ENCODE data around the gene SLC37A2.

The SLC37A2 gene

DNA sequence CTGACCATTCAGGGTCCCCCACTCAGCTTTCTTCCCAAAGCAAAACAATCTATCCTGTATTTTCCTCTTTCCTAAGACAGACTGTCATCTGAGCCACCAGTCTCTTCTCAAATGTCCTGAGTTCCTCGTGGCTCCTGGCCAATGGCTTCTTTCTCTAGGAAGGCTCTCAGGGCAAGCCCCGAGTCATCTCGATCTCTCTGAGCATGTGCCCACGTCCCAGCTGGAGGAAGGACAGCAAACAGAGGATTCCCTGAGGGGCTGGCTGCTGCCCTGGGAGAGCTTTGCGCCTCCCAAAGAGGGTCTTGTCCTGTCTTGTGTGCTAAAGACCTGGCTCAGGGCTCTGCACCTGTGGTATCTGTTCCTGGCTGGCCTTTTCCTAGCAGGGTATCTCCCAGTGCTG, 8.3 kb downstream of the SLC37A2 start:
- DNase-seq (ENCODE audit: low read depth in 2 of 2), result no peak

DNA sequence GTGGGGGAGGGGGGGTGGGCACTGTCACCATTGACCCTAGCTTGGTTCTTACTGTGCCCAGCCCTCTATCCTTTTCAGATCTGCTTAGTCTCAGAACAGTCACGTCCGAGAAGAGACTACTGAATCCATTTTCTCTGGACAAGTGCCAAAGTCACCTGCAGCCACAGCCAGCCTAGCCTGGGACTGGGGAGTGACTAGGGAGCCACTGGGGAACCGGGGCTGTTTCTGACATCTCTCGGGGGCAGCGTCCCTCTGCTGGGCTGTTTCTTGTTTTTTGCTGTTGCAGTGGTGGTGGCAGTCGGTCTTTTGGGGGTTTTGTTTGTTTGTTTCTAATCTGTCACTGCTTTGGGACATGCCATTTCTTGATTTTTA, 8.7 kb downstream of the SLC37A2 start:
- no peak for DNase-seq (ENCODE audit: low read depth in 2 of 2)

DNA sequence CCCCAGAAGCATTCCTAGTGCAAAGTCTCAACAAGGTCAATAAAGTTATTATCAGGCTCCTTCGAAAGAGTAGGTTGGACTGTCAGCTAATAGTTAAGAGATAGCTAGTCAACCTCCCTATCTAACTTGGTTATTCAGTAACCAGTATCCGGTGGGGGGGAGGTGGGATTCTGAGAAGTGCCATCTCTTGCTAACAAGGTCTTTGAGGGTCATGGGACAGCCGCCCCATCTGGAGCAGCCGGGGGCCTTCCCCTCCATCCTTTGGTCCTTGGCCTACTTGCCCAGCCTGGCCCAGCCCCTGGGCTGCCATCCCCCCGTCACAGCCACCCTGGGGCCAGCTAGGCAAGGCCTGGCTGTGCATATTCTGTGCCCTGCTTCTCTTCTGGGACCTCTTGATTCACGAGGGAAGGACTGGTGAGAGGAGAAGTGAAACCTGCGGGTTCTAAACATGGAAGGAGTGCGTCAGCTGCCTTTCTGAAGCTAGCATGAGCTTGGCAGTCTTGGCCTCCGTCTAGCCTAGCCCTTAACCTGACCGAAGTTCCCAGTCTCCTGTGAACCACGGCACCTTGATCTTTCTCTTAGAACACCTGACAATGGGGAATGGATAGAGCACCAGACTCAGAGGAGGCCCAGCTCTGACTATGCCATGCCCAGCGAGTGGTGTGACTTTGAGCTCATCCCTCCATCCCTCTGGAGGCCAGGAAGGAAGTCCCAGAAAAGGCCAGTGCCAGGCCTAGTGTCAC, 9.3 kb downstream of the SLC37A2 start:
- DNase-seq (ENCODE audit: low read depth in 2 of 2), result no peak

DNA sequence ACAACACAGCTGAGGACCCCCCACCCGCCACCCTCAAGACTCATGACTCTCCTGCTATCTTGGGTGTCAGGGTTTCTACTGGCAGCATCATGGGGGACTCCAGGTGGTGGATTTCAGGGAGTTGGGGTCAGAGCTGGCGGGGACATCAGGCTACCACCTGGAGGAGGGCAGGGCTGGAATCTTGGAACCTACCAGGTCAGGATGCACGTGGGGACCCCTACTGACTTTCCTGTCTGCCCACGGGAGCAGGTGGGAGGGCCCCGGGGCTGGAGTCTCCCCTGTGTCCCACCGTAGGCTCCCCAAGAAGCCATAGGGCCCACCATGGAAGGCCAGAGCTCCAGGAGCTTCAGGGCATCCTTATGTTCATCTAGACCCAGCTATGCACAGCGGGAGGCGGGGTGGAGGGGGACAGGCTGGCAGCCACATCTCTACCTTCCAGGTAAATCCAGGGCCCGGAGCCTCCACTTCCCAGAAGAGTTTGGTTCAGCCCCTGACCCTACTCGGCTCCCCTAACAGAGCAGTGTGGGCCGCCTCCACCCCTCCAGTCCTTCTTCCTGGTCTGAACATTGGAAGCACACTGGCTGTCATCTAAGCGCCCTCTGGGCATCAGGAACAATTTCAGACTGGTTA, 10.0 kb downstream of the SLC37A2 start:
- DNase-seq (ENCODE audit: low read depth in 2 of 2), result no peak

DNA sequence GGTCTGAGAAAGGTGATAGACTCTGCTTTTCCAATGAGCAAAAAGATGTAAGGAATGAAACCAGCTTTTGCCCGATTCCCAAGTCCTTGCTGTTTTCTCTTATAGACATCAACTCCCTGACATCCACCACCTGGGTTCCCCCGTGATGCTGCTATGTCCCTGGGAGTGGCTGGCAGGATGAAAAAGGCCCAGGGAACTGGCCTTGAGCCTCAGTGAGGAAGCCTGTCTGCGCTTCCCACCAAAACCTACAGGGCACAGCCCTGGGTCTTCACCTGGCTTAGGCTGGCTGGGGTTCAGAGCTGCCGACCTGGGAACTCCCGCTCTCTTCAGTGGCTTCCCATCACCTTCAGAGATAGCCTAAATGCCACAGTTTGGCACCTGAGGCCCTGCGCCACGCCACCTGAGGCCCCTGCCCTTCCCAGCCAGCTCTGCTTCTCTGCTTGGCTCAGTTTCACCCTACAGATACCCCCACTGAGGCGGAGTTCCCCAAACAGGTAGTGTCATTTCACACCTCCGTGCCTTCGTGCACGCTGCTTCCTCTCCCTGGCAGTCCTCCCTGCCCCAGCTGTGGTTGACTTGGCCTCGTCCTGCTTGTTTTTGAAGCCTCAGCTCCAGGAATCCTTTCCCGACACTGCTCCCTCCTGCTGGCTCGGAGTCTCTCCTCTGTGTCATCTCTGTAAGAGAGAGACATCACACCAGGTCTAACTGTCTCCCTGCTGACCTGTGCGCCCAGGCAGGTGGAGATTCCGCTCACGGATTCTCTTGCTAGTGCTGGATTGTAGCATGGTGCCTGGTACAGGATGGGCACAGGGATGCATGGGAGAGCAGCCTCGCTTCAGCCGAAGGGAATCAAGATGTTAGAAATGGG, 10.7 kb downstream of the SLC37A2 start:
- no peak for DNase-seq (ENCODE audit: low read depth in 2 of 2)

DNA sequence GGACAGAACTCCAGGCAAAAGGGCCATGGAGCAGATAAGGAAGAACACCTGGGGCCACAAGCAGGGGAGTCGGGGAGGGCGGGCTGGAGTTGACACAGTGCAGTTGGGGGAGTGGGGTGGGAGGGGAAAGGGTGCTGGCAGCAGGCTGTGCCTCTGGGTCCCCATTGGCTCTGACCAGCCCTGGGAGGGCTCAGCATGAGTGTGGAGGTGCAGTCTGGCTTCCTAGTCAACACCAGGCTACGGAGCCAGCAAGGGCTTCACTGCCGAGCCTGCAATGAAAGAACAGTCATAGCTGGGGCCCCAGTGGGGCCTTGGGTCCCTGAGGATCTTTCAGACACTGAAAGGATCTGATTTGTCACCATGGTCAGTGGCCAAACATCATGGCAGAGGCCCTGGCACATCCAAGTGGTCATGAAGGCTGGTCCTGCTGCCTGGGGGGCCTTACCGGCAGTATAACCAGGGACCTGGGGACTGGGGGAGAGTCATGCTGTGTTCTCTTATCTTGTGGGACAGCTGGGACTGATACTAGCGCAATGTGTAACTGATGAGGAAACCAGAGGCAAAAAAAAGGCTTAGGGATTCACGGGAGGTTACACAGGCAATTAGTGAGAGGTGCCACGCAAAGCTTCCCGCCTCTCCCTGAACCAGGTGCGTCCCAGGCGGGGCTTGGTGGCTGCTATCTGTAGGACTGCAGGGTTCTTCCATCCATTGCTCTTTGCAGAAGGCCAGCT, 11.6 kb downstream of the SLC37A2 start:
- DNase-seq (ENCODE audit: low read depth in 2 of 2), result no peak

DNA sequence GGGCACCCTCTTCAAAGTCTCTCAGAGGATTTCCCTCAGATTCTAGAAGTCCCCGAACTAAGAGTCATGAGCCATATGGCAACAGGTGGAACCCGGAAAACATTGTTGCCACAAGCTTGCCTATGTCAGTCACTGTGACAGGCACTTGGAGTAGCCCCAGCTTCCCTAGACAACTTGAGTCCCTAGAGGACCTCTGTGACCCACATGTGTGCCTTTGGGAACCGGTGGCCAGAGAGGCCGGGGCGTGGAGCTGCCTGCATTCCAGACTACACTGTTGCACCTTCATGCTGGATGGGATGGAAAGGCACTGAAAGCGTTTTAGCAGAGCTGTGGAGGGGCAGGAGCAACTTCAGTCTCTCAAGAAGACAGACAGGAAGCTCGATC, 12.1 kb downstream of the SLC37A2 start:
- no peak for DNase-seq (ENCODE audit: low read depth in 2 of 2)

DNA sequence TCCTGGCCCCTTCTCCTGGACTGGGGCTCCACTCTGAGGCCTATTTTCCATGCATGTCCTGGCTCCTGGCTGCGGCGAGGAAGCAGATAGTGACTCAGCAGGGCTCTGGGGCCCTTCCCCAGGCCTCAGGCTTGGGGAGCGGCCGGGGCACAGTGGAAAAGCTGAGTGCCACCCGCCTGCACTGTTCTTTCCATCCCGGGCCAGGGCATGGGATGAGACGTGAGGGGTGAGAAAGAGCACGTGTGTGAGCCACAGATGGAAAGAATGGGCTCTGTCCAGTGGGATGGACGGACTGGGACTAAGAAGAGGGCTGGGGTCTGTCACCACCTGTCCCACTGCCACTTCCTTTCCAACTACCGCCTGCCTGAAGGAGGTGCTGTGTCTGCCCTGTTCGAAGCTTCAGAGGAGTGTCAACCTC, 12.8 kb downstream of the SLC37A2 start:
- DNase-seq (ENCODE audit: low read depth in 2 of 2), result no peak

DNA sequence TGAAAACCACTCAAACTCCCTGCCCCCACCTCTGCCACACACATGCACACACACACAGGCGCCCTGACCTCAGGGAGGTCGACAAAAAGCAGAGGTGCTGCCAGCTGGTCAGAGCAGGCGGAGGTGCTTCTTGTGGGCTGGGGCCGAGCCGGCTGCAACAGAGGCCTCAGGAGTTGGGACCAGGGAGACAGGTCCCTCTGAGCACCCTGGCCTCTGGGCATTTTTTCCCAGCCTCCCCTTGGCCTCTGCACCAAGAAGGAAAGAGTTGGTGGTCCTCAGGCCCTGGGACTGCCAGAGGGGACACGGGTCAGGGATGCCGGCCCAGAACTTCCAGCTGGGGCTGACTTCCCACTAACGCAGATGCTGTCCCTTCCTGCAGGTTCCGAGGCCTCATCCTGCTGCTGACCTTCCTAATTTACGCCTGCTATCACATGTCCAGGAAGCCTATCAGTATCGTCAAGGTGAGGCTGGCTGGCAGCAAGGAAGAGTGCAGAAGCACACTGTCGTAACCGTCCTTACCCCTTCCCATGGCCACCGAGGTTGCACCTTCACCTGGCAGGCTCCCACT, 13.4 kb downstream of the SLC37A2 start:
- no peak for DNase-seq (ENCODE audit: low read depth in 2 of 2)

DNA sequence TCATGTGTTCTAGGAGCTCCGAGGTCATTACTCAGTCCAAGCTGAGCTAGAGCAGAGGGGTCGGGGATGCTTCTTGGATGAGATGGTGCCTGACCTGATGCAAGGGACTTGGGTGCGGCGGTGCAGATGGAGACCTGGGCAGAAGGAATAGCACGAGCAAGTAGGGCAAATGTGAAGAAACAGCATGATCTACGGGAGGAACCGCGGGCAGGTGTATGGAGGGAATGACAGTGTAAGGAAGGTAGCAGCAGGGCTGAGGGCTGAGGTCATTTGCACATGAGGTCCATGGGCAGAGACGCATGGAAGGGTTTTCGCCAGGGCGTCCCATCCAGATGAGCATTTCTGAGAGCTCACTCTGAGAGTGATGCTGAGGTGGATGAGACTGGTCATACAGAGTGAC, 14.9 kb downstream of the SLC37A2 start:
- DNase-seq (ENCODE audit: low read depth in 2 of 2), result no peak

DNA sequence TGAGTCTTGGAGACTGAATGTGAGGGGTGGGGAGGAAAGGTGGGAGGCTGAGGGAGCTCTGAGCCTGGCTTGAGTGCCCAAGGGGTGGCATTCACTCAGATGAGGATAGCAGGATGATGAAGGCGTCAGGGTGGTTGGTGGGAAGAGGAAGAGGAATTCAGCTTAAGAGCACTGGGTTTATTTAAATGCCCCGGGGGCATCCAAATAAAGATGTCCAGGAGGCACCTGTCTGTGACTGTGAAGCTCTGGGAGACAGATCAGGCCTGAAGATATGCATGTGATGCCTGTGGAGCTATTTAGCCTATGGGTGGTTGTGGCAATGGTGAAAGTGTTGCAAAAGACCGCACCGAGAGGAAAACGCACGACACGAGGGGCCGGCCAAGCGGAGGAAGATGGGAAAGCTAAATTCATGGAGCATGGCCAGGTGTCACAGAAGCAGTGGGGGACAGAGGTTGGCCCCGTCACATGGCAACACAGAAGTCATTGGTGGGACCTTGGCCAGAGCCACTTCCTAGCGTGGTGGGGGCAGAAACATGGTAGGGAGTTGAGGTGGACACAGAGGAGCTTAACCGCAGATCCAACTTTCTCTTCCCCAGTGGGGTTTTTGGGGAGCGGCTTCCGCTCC, 15.5 kb downstream of the SLC37A2 start:
- DNase-seq (ENCODE audit: low read depth in 2 of 2), result no peak

DNA sequence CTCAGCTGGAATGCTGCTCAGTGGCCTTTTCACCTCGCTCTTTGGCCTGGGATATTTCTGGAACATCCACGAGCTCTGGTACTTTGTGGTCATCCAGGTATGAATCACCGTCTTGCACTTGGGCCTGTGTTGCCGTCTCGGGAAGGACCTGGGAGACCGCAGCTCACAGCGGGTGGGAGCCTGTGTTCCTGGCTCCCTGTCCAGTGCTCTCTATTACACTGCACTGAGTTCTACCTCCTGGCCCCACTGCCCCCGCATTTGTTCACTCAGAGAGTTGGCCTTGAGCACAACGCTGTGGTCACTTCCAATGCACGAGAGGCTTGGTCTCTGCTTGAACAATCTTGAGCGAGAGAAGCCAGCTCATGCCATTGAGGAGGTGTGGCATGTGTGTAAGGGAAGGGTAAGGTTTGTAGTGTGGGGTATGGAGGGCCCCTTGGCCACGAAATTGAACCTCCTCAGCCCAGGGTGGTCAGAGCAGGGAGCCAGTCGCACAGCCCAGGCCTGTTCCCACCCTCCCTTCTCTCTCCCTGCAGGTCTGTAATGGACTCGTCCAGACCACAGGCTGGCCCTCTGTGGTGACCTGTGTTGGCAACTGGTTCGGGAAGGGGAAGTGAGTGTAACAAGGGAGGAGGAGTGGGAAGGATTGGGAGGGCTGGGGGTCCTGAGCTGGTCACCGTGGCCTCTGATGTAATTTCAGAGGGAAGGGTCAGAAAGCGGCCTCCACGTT, 16.2 kb downstream of the SLC37A2 start:
- DNase-seq (ENCODE audit: low read depth in 2 of 2), result no peak

DNA sequence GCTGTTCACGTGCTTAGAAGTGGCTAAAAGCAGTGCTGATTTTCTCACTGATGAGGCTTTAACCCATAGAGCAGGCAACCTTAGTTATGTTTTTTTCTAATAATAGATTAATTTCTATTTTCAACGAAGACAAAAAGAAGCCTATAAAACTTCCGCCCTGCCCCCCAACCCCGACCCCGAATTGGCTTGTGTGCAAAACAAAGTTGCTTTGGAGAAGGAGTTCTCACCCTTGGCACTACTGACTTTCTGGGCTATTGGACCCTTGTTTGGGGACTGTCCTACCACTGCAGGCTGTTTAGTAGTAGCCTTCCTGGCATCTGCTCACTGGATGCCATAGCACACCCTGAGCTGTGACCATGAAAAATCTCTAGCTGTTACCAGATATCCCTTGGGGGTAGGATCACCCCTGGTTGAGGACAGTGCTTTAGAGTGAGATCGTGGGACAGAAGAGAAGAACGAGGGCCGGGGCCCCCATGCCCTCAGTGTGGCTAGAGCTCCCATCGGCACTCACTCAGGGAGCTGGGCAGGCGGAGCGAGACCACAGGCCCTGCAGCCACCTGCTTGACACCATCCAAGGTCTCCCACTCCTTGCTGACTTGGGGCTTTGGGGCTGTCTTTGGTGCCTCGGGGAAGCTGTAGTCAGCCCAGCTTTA, 16.9 kb downstream of the SLC37A2 start:
- DNase-seq (ENCODE audit: low read depth in 2 of 2), result no peak

DNA sequence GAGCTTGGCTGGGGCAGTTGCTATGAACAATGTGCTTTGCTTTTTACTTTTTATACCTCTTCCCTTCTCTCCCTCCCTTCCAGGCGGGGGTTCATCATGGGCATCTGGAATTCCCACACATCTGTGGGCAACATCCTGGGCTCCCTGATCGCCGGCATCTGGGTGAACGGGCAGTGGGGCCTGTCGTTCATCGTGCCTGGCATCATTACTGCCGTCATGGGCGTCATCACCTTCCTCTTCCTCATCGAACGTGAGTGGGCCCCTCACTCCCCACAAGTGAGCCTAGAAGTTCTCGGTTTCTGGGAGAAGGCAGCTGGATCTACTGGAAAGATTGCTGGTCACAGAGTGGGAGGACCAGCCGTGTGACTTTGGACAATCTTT, 17.4 kb downstream of the SLC37A2 start:
- DNase-seq (ENCODE audit: low read depth in 2 of 2), result no peak

DNA sequence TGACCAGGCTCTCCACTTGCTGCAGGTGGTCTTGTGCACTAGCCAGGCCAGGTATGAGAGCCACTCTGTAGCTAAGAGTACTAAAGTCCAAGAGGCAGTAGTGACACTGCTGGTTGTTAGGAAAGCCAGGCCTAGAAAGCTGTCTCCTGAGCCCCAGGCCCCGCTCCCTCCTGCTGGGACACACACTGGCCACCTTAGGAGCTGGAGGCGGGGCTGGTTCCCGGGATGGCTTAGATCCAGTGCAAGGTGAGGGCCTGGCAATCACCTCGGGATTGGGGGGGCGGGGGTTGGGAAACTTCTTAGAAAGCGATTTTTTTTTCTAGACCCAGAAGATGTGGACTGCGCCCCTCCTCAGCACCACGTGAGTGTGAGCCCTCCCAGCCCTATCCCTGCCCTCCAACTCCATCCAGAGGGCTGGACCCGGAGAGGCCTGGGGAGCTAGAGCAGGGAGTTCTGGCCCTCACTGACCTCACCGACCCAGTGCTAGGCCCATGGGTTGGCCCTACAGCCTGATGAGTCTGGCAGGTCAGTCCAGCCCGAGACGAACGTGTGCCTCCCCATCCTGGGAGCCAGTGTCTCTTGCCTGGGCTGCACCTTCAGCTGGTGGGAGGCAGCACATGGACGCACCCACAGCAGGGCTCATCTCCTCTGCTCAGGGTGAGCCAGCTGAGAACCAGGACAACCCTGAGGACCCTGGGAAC, 18.1 kb downstream of the SLC37A2 start:
- no peak for DNase-seq (ENCODE audit: low read depth in 2 of 2)

DNA sequence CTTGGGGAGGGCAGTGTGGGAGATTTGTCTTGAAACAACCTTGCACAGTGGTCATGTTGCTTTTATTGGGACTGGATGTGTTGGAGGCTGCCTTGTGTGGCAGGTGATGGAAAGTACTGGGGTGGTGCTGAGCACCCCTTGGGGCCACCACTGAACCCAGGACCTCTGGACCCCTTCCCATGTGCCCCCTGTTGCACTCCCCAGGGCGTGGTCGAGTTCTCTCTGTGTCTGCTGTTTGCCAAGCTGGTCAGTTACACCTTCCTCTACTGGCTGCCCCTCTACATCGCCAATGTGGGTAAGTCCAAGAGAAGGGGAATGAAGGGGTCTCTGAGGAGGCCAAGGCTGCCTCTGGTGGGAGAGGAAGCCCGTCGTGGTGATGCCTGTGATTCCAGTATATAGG, 18.9 kb downstream of the SLC37A2 start:
- DNase-seq (ENCODE audit: low read depth in 2 of 2), result no peak

DNA sequence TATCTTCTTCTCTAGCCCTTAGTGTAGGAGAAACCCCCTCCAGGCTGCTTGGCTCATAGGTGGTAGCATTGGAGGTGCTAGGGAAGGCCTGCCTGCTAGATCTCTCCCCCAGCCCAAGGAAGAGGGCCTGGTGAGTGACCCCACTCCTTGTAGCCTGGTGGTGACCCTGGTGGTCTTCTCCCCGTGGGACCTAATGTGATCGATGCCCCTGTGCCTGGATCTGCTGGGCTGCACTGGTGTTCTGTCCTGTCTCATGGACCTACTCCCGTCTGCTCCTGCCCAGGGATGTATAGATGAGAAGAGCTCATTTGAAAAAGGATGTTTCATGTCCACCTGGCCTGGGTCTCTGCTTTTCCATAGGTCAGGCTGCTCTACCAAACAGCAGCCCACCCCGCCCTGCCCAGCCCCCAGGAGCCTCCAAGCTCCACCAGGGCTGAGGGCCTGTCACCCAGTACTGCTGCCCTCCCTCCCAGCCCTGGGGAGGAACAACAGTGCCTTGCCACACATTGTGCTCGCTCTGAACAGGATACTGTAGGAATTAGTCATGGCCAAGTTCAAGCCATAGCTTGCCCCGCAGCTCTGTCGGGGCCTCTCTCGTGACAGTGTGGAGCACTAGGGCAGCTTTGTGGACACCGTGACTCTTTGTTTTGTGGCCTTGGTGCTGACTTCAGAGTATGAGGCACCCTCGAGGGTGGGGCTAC, 19.7 kb downstream of the SLC37A2 start:
- DNase-seq (ENCODE audit: low read depth in 2 of 2), result no peak

DNA sequence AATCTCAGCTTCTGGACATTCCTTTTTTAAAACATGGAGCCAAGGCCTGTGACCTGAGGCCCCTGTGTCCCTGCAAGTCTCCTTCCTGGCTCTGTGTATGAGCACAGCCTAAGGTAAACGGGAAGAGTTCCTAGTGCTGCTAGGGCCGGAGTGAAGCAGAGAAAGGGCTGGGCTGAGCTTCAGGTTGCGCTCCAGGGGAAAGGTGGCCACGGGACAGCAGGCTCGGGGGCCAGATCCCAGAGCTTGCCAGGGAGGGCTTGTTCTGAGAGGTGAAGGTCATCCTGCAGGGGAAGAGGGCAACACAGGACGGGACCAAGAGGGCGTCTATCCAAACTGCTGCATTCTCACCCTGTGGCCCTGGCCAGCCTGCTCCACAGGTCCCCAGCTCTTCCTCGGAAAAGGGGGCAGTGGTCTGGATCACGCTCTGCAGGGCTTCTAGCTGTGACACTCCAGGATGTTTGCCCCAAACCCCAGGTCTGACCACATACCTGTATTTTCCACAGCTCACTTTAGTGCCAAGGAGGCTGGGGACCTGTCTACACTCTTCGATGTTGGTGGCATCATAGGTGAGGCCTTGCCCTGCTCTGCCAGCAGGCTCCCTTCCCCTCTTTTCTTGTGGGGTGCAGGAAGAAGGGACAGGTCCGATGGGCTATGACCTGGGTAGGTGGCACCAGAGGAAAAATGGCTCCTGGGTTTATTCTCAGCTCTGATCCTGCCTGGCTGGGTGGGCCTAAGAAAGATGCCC, 20.4 kb downstream of the SLC37A2 start:
- no peak for DNase-seq (ENCODE audit: low read depth in 2 of 2)
